Measurements from ENCODE around the gene ARHGAP28.

- TF ChIP-seq POLR2A (IDR thresholded peaks at IDR 0.05; ENCODE audit: low read depth, low read length) (no peak), POU2F2 (IDR thresholded peaks at IDR 0.05; ENCODE audit: low read depth, low read length) (no peak), TAF1 (IDR thresholded peaks at IDR 0.05; ENCODE audit: low read depth, low read length) (no peak), POLR2AphosphoS5 (IDR thresholded peaks at IDR 0.05; ENCODE audit: low read depth, low read length) (no peak), SPI1 (IDR thresholded peaks at IDR 0.05; ENCODE audit: low read depth, low read length) (no peak)
These were observed 20.9 kb downstream of the ARHGAP28 start for GRCh38 chr18:6750411-6750810.

All from GM12891 (cell line).